DND-41 (cell line): Measurements from ENCODE around the gene PATL1.

Source experiments
- CTCF ChIP-seq: IDR thresholded peaks from 2 replicates; pipeline ENCODE4 v1.5.1; 2012; ENCODE audit warnings: borderline replicate concordance, low read length, moderate library complexity, mild to moderate bottlenecking; ENCODE audit not compliant: poor library complexity, severe bottlenecking; ENCODE audit errors: extremely low read depth
- EZH2 ChIP-seq: IDR thresholded peaks from 3 replicates; pipeline ENCODE4 v1.6.1; 2012; ENCODE audit warnings: borderline replicate concordance, low read depth, mild to moderate bottlenecking, moderate library complexity, low read length, inconsistent platforms; ENCODE audit not compliant: severe bottlenecking

GRCh38 chr11:59659981-59660380 lies 8.9 kb downstream of the PATL1 start:
- no peak for TF ChIP-seq CTCF
- no peak for TF ChIP-seq EZH2
